IMR-90 (cell line): ENCODE results near the gene SRC. TPM values are rescaled to one million over a fixed set of nuclear protein-coding genes. Genes with fewer than 3 reads are reported as not detected.

Experiments
- ATAC-seq: fragments of 200-7000 bp; cut with Tn5 transposase; 2 replicates; pipeline ENCODE4 v1.9.1; 2020; ENCODE audit warnings: low read depth, mild to moderate bottlenecking, moderate library complexity
- BruUV-seq: library from RNA; stranded (reverse); fragments of 400-500 nt; replicated peaks from 2 replicates; lab custom pipeline; 2021; lab: Mats Ljungman, UMichigan
- CTCF ChIA-PET: fragments of 300-600 bp; formaldehyde crosslinking; extraction: SDS; loops from one replicate; lab custom pipeline; 2021; ENCODE audit warnings: antibody characterized with exemption; lab: Yijun Ruan, JAX
- POLR2A ChIA-PET: fragments of 300-600 bp; sonication (Branson Sonifier 250); formaldehyde crosslinking; loops from one replicate; lab custom pipeline; 2022; ENCODE audit warnings: antibody characterized with exemption; ENCODE audit not compliant: unreplicated experiment; lab: Charles Lee
- DNase-seq: peaks from one replicate; pipeline ENCODE4 v3.0.0; 2013
- H2AFZ ChIP-seq: replicated peaks from 2 replicates; pipeline ENCODE3; 2013; ENCODE audit warnings: low read length, mild to moderate bottlenecking; ENCODE audit not compliant: poor library complexity
- H2AK5ac ChIP-seq: 2 replicates; pipeline ENCODE4 v1.6.1; 2013; ENCODE audit warnings: low read depth, low read length, inconsistent platforms
- H2AK9ac ChIP-seq: replicated peaks from 2 replicates; pipeline ENCODE3; 2013; ENCODE audit warnings: mild to moderate bottlenecking, low read depth, low read length, moderate library complexity; ENCODE audit not compliant: poor library complexity
- H2BK120ac ChIP-seq: 2 replicates; pipeline ENCODE4 v1.6.1; 2013; ENCODE audit warnings: low read depth, low read length, inconsistent platforms
- H2BK15ac ChIP-seq: 3 replicates; pipeline ENCODE4 v1.6.1; 2013; ENCODE audit warnings: low read depth, low read length, inconsistent platforms
- H2BK20ac ChIP-seq: 2 replicates; pipeline ENCODE4 v1.6.1; 2013; ENCODE audit warnings: low read depth, mild to moderate bottlenecking, inconsistent platforms, low read length, moderate library complexity
- H2BK5ac ChIP-seq: 2 replicates; pipeline ENCODE4 v1.6.1; 2013; ENCODE audit warnings: mild to moderate bottlenecking, low read depth, low read length, inconsistent platforms; ENCODE audit not compliant: poor library complexity, severe bottlenecking
- H3K14ac ChIP-seq: replicated peaks from 2 replicates; pipeline ENCODE4 v1.6.1; 2013; ENCODE audit warnings: low read depth, low read length, inconsistent platforms
- H3K18ac ChIP-seq: 2 replicates; pipeline ENCODE4 v1.6.1; 2013; ENCODE audit warnings: low read depth, low read length, control low read depth
- H3K23ac ChIP-seq: 2 replicates; pipeline ENCODE4 v1.6.1; 2013; ENCODE audit warnings: low read depth, low read length, inconsistent platforms
- H3K27ac ChIP-seq: 2 replicates; pipeline ENCODE4 v1.5.1; 2013; ENCODE audit warnings: mild to moderate bottlenecking, control low read depth, low read length; ENCODE audit not compliant: insufficient read depth
- H3K27me3 ChIP-seq: 2 replicates; pipeline ENCODE4 v1.6.1; 2013; ENCODE audit warnings: low read length; ENCODE audit not compliant: control insufficient read depth, insufficient read depth
- H3K36me3 ChIP-seq: 2 replicates; pipeline ENCODE4 v1.6.1; 2013; ENCODE audit warnings: low read length, mixed read lengths; ENCODE audit not compliant: control insufficient read depth, insufficient read depth
- H3K4ac ChIP-seq: 2 replicates; pipeline ENCODE4 v1.6.1; 2013; ENCODE audit warnings: low read depth, low read length, inconsistent platforms
- H3K4me1 ChIP-seq: 2 replicates; pipeline ENCODE4 v1.6.1; 2013; ENCODE audit warnings: low read length, mixed read lengths; ENCODE audit not compliant: control insufficient read depth, insufficient read depth
- H3K4me2 ChIP-seq: 2 replicates; pipeline ENCODE4 v1.6.1; 2013; ENCODE audit warnings: low read depth, mild to moderate bottlenecking, control low read depth, low read length, moderate library complexity
- H3K4me3 ChIP-seq: 2 replicates; pipeline ENCODE4 v1.5.1; 2013; ENCODE audit warnings: low read depth, mild to moderate bottlenecking, control low read depth, low read length, moderate library complexity; ENCODE audit not compliant: insufficient read depth
- H3K56ac ChIP-seq: 2 replicates; pipeline ENCODE4 v1.6.1; 2013; ENCODE audit warnings: low read length, inconsistent platforms; ENCODE audit not compliant: insufficient read depth; ENCODE audit errors: extremely low read depth
- H3K79me1 ChIP-seq, 2 experiments: 2 replicates each; pipeline ENCODE4 v1.6.1; 2013; ENCODE audit warnings: low read length in 2 of 2, inconsistent platforms in 1 of 2, low read depth in 1 of 2
- H3K9ac ChIP-seq: 2 replicates; pipeline ENCODE4 v1.6.1; 2013; ENCODE audit warnings: low read depth, low read length, control low read depth
- H3K9me1 ChIP-seq: 2 replicates; pipeline ENCODE4 v1.6.1; 2013; ENCODE audit warnings: low read length, inconsistent platforms; ENCODE audit not compliant: insufficient read depth
- H3K9me3 ChIP-seq: 2 replicates; pipeline ENCODE4 v1.6.1; 2013; ENCODE audit warnings: low read length; ENCODE audit not compliant: control insufficient read depth, insufficient read depth
- H4K20me1 ChIP-seq: 2 replicates; pipeline ENCODE4 v1.6.1; 2013; ENCODE audit warnings: low read length, inconsistent platforms; ENCODE audit not compliant: insufficient read depth
- H4K5ac ChIP-seq: 2 replicates; pipeline ENCODE4 v1.6.1; 2013; ENCODE audit warnings: mild to moderate bottlenecking, low read depth, low read length, control low read depth
- H4K8ac ChIP-seq, 2 experiments: 2 replicates each; pipeline ENCODE4 v1.6.1; 2013; ENCODE audit warnings: low read depth in 2 of 2, low read length in 2 of 2, control low read depth in 1 of 2, inconsistent platforms in 1 of 2
- H4K91ac ChIP-seq: 2 replicates; pipeline ENCODE4 v1.6.1; 2013; ENCODE audit warnings: low read depth, low read length, inconsistent platforms; ENCODE audit not compliant: insufficient read depth
- FOS ChIP-seq: fragments of 150-350 bp; IDR thresholded peaks from 2 replicates; pipeline ENCODE4 v1.6.1; 2016; ENCODE audit warnings: low read depth, low read length
- NFE2L2 ChIP-seq: fragments of 150-350 bp; IDR thresholded peaks from 2 replicates; pipeline ENCODE4 v1.6.1; 2016; ENCODE audit warnings: low read depth, mild to moderate bottlenecking, low read length
- USF2 ChIP-seq: fragments of 150-350 bp; IDR thresholded peaks from 2 replicates; pipeline ENCODE4 v1.6.1; 2017; ENCODE audit warnings: mild to moderate bottlenecking, antibody characterized with exemption, low read length, low read depth
- WGBS, 2 experiments: methylation state at CpG; one replicate each; pipeline versions ENCODE4 v1.1.5 to v1.1.7; 2013; ENCODE audit warnings: missing lambda C conversion rate in 2 of 2; ENCODE audit not compliant: insufficient read length in 1 of 2; ENCODE audit errors: extremely low coverage in 2 of 2; 5-methylcytosine and 5-hydroxymethylcytosine counted together
- dilution Hi-C: fragments of 300-500 bp; cut with HindIII; formaldehyde crosslinking; loops from one replicate; pipeline ENCODE4 v1.14.3; 2018; ENCODE audit warnings: low sequenced_read_pairs; ENCODE audit not compliant: unreplicated experiment
- in situ Hi-C: fragments of 300-500 bp; cut with MboI; formaldehyde crosslinking; loops from 3 replicates; pipeline ENCODE4 v1.14.3; 2019; ENCODE audit warnings: low sequenced_read_pairs, inconsistent platforms, mixed read lengths
- intact Hi-C: fragments of 100-400 bp; cut with micrococcal nuclease; formaldehyde crosslinking; loops from 2 replicates; pipeline ENCODE4 v1.10.0; 2022
- polyA plus RNA-seq, 3 experiments: library from polyadenylated mRNA; depleted of rRNA; stranded (reverse); fragments of >200 nt; gene quantifications; 2 replicates each; pipeline ENCODE4 v1.2.3, GENCODE V29; 2012; ENCODE audit warnings: low replicate concordance in 1 of 3
- total RNA-seq: library from RNA; depleted of rRNA; stranded (reverse); fragments of >200 nt; gene quantifications from 2 replicates; pipeline ENCODE4 v1.2.3, GENCODE V29; 2012

SRC gene
- total and polyA plus RNA-seq, 2 of the 4 experiments (the other 2 are of a cell fraction) = 7.0 to 24.2 TPM

- H3K27me3 ChIP-seq = peaks cover 53% of the 10 kb centered on the region
- no peaks in the 10 kb centered on the region for H4K20me1 ChIP-seq
- H4K8ac ChIP-seq = no peak overlapping the region
- H3K36me3 ChIP-seq = no peaks in the 10 kb centered on the region
- 0 out of 2 replicates have a peak, but pooled peaks cover 4% of the 10 kb centered on the region for H3K9me1 ChIP-seq
- in situ Hi-C loops (no loop called here), dilution Hi-C loops (no loop called here), intact Hi-C loops (no loop called here)
- no peak overlapping the region for H2BK5ac ChIP-seq
- H3K4me3 ChIP-seq = no peak overlapping the region
- H3K18ac ChIP-seq = no peak overlapping the region
- CTCF ChIA-PET = no interaction called here
- no peak overlapping the region for H4K91ac ChIP-seq
- H3K4ac ChIP-seq = no peak overlapping the region
- no peak overlapping the region for H3K23ac ChIP-seq
- H2BK20ac ChIP-seq = no peak overlapping the region
- H3K27ac ChIP-seq = no peak overlapping the region
- H3K9ac ChIP-seq = no peak overlapping the region
- no peak overlapping the region for H3K4me2 ChIP-seq
- H2AK9ac ChIP-seq = no peak overlapping the region
- BruUV-seq = no TSS peak
- POLR2A ChIA-PET = no interaction called here
- no peak overlapping the region for H3K14ac ChIP-seq
- no peak for DNase-seq
- H2AFZ ChIP-seq = no peak overlapping the region
- no peak overlapping the region for H4K5ac ChIP-seq
- H3K79me1 ChIP-seq = no peaks in the 10 kb centered on the region
- H3K4me1 ChIP-seq = no peaks in the 10 kb centered on the region
- no peak overlapping the region for H2BK15ac ChIP-seq
- no peak for ATAC-seq
- no peak overlapping the region for H2BK120ac ChIP-seq
- H3K56ac ChIP-seq = no peak overlapping the region
- TF ChIP-seq NFE2L2 (no peak), USF2 (no peak), FOS (no peak)
- WGBS, 2 experiments = no CpG with 5 or more reads among the region's 8 CpGs
- H2AK5ac ChIP-seq = no peak overlapping the region
- H3K9me3 ChIP-seq = no peaks in the 10 kb centered on the region
Measured at GRCh38 chr20:37437676-37438075, 91.7 kb downstream of the SRC start.
